Stimulated activated naive CD8-positive, alpha-beta T cell treated with anti-CD3 and anti-CD28 coated beads, Interleukin-15, Interleukin-2, amounts not matched to agents 100 ng/mL and 50 ng/mL, for 24 hours (primary cell): ENCODE measurements around the gene AP1S3.
A peak's percentile ranks its signal among the peaks of the same experiment; 100 is the strongest.
"Not testable (repeated sequence)": the region's sequence is repeated elsewhere in the genome, so short reads cannot be mapped to it uniquely, and the experiment has no call there.

Source experiments
- H3K27ac Mint-ChIP-seq: one replicate; pipeline ENCODE4 v1.8.0; 2021; ENCODE audit warnings: mild to moderate bottlenecking, mixed read lengths
- H3K27me3 Mint-ChIP-seq: one replicate; pipeline ENCODE4 v1.8.0; 2021; ENCODE audit warnings: mixed read lengths
- H3K36me3 Mint-ChIP-seq: one replicate; pipeline ENCODE4 v1.8.0; 2021; ENCODE audit warnings: low read depth, mixed read lengths
- H3K4me1 Mint-ChIP-seq: one replicate; pipeline ENCODE4 v1.8.0; 2021; ENCODE audit warnings: low read depth, mixed read lengths
- H3K4me3 Mint-ChIP-seq: one replicate; pipeline ENCODE4 v1.8.0; 2021; ENCODE audit warnings: mild to moderate bottlenecking, mixed read lengths
- H3K9me3 Mint-ChIP-seq: one replicate; pipeline ENCODE4 v1.8.0; 2021; ENCODE audit warnings: mixed read lengths

The AP1S3 gene

DNA sequence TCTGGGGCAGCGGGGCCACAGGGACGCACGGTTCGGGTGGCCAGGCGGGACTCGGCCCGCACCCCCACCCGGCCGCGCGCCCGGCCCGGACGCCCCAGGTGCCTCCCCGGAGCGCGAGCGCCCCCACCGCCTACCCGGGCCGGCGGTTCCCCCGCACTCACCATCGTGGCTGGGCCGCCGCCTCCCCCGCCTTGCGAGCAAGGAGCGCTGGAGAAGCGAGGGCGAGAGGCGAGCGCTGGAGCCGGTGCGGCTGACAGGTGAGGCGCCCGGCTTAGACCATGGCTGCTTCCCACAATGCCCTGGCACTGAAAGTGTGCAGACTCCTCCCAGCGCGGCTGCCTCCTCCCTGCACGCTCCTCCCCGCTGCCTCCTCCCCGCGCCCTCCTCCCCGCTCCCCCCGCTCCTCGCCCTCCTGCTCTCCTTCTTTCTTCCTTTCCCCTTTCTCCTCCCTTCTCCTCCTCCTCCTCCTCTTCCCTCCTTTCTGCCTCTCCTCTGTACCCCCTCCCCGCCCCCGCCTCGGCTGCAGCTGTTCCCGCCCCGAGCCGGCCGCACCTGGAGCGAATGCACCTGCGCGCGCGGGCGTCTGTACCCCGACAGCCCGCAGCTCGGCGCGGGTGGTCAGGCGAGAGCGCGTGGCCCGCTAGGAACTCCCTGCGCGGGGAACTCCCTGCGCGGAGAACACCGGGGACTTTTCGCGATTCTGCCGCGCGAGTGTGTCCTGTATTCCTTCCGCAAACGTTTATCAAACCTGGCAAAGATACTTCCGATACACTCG is at the start of gene AP1S3:
AP1S3 (minus strand) TSS at position 296 of the 775 bp plus-strand sequence; CDS start at position 164, 132 bp downstream.
- Mint-ChIP-seq H3K4me3 (peak within 1 kb of the TSS; percentile 92), H3K36me3 (peaks cover 4% of the 10 kb centered on the region), H3K27me3 (peaks cover 7% of the 10 kb centered on the region), H3K4me1 (peaks cover 18% of the 10 kb centered on the region), H3K9me3 (no peaks in the 10 kb centered on the region), H3K27ac (peak within 1 kb of the TSS; percentile 76)

DNA sequence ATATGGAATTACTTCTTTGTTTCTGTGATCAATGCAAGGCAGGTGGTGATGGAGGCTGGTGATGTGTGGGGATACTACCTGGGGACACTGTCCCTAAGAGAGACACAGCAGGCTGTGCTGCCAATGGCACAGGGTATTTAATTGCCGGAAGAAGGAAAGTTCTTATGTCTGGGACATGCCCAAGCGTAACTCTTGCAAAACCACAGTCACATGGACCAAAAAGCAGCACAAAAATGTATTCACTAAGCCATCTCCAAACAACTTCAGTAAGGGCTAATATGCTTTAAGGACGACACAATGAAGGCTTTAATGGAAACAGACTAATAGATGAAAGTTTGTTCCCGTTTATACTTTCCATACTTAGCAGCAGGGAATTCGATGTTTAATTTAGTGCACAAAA is 49.7 kb upstream of the AP1S3 start:
- Mint-ChIP-seq H3K27ac (no peak overlapping the region), H3K36me3 (peaks cover 38% of the 10 kb centered on the region), H3K4me3 (no peak overlapping the region), H3K4me1 (peaks cover 18% of the 10 kb centered on the region), H3K9me3 (peaks cover 7% of the 10 kb centered on the region), H3K27me3 (no peaks in the 10 kb centered on the region)

DNA sequence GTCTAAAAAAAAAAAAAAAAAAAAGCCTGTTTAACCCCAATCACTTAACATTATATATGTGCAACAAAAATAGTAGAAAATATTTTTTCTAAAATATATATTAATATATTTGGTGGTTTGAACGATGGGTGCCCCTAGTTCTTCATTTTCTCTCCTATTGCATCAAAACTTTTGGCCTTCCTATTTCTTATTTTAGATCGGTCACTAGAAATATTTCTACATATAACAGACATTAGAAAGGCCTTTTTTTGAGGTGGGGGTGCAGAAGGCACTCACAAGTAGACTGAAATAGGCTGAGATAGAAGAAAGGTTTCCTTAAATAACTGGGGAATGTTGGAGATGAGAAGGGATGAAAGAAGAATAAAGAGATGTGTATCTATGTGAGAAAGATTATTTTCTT is 49.3 kb upstream of the AP1S3 start:
- Mint-ChIP-seq H3K27me3 (no peaks in the 10 kb centered on the region), H3K4me3 (no peak overlapping the region), H3K4me1 (peaks cover 18% of the 10 kb centered on the region), H3K27ac (no peak overlapping the region), H3K9me3 (peaks cover 7% of the 10 kb centered on the region), H3K36me3 (peaks cover 39% of the 10 kb centered on the region)

DNA sequence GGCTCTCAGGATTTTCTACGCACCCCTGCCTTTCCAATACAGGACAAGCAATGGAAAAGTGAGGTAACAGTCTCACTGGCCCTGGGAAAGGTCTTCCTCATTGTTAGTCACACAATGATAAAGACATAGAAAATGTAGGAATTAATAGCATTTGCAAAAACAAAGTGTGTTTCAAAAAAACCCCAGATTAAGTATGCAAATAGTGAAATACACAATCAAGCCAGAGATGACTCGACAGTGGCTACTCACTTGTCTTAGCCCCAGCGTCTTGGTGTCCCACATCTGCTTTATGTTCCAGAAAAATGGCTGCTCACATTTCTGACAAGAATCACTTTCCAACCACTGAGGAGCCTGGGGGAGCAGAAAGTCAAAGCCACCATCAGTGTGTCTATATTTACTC is 47.0 kb upstream of the AP1S3 start:
- no peaks in the 10 kb centered on the region for H3K27me3 Mint-ChIP-seq
- peak overlapping the region; percentile 31 for H3K27ac Mint-ChIP-seq
- peaks cover 15% of the 10 kb centered on the region for H3K4me1 Mint-ChIP-seq
- H3K36me3 Mint-ChIP-seq = peaks cover 51% of the 10 kb centered on the region
- peaks cover 4% of the 10 kb centered on the region for H3K9me3 Mint-ChIP-seq
- H3K4me3 Mint-ChIP-seq = no peak overlapping the region

DNA sequence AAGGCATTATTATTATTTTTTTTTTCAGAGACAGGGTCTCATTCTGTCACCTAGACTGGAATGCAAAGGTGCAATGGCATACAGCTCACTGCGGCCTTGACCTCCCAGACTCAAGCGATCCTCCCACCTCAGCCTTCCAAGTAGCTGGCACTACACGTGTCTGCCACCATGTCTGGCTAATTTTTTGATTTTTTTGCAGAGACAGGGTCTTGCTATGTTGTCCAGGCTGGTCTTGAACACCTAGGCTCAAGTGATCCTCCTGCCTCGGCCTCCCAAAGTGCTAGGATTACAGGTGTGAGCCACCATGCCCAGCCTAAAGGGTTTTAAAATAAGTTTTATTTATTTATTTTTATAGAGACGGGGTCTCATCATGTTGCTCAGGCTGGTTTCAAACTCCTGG is 45.3 kb upstream of the AP1S3 start:
- Mint-ChIP-seq H3K27ac (no peak overlapping the region), H3K4me3 (no peak overlapping the region)

DNA sequence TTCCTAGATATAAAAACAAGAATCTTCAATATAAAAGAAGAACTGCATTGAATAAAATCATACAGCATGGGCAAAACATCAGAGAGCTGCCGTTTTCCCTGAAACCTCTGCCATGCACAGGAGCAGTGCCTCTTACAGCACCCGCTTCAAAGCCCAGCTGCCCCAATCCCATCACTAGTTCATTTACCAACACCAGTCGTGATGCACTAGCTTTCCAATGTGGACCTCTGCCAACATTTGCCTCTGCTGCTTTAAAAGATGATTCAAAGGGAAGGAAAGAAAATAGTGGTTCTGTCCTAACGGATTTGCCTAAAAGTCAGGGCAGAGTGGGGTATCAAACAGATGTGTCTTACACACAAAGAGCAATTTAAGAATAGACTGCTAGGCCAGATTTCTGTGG is 43.4 kb upstream of the AP1S3 start:
- Mint-ChIP-seq H3K4me3 (no peak overlapping the region), H3K4me1 (peaks cover 10% of the 10 kb centered on the region), H3K36me3 (peaks cover 49% of the 10 kb centered on the region), H3K9me3 (no peaks in the 10 kb centered on the region), H3K27ac (no peak overlapping the region), H3K27me3 (no peaks in the 10 kb centered on the region)

More for the DNA sequence above, 45.3 kb upstream of the AP1S3 start:
- H3K9me3 Mint-ChIP-seq = no peaks in the 10 kb centered on the region
- H3K36me3 Mint-ChIP-seq = peaks cover 51% of the 10 kb centered on the region
- no peaks in the 10 kb centered on the region for H3K27me3 Mint-ChIP-seq
- H3K4me1 Mint-ChIP-seq = peaks cover 10% of the 10 kb centered on the region

DNA sequence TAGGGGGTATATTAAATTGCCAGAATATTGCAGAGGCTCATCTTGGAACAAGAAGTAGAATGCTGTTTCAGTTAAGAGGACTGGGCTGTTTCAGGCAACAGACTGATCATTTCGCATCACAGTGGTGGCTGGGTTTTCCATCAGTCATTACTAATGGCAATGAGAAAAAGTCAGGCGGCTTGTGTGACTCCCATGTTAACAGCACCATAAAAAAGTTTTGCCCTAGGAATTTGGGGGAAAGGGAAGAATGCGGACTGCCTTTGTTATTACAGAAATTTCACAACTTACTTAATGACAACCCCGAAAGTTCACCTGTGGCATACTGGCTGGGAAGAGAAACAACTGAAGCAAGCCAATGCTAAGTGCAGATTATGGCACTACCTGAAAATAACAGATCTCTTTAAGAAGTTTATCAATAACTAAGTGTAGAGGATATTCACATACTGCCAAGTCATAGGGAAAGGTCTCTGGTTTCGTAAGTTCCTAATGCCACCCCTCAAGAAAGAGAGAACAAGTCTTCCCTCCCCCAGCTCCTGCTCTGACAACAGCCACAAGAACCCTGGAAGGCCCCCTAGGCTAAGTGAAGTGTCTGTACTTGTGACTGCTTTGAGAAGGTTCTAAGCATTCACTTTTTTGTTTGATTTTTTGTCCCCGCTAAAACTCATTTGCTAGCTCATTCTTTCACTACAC is 40.5 kb upstream of the AP1S3 start:
- Mint-ChIP-seq H3K4me3 (no peak overlapping the region), H3K36me3 (peaks cover 48% of the 10 kb centered on the region), H3K4me1 (no peaks in the 10 kb centered on the region), H3K27ac (no peak overlapping the region), H3K9me3 (no peaks in the 10 kb centered on the region), H3K27me3 (no peaks in the 10 kb centered on the region)

DNA sequence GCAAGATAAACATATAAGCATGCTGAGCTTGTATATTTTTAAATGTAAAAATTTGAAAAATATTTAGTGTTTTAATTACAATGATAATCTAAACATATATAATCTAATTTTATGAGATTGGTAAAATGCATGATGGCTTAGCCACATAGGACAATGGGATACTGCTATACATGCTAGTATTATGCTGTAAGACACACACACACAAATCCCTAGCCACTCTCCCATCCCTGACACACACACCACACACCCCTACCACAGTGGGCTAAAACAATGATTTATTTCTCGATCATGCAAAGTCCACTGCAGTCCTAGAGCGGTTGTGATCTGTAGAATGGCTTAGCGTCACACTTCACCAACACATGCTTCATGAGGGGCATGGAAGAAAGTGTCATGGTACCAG is 36.3 kb upstream of the AP1S3 start:
- no peaks in the 10 kb centered on the region for H3K27me3 Mint-ChIP-seq
- H3K36me3 Mint-ChIP-seq = peaks cover 42% of the 10 kb centered on the region
- H3K9me3 Mint-ChIP-seq = no peaks in the 10 kb centered on the region
- no peaks in the 10 kb centered on the region for H3K4me1 Mint-ChIP-seq
- no peak overlapping the region for H3K27ac Mint-ChIP-seq
- H3K4me3 Mint-ChIP-seq = no peak overlapping the region

DNA sequence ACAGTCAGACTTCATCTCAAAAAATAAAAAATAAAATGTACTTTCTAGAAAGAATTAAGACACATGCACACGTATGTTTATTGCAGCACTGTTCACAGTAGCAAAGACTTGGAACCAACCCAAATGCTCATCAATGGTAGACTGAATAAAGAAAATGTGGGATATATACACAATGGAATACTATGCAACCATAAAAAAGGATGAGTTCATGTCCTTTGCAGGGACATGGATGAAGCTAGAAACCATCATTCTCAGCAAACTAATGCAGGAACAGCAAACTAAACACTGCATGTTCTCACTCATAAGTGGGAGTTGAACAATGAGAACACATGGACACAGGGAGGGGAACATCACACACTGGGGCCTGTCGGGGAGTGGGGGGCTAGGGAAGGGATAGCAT is 35.4 kb upstream of the AP1S3 start:
- not testable (repeated sequence) for H3K4me3 Mint-ChIP-seq, H3K4me1 Mint-ChIP-seq, H3K27ac Mint-ChIP-seq, H3K9me3 Mint-ChIP-seq, H3K27me3 Mint-ChIP-seq
- peaks cover 33% of the 10 kb centered on the region for H3K36me3 Mint-ChIP-seq

DNA sequence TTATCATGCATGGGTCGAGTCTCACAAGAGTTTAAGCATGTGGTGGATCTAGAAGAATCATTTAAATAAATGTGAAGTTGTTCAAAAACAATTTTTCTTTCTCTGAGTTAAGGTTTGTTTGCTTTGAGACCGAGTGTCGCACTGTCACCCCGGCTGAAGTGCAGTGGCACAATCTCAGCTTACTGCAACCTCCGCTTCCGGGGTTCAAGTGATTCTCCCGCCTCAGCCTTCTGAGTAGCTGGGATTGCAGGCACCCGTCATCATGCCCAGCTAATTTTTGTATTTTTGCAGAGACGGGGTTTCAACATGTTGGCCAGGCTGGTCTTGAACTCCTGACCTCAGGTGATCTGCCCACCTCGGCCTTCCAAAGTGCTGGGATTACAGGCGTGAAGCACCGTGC is 34.3 kb upstream of the AP1S3 start:
- H3K27ac Mint-ChIP-seq, H3K9me3 Mint-ChIP-seq, H3K4me3 Mint-ChIP-seq, H3K27me3 Mint-ChIP-seq, H3K4me1 Mint-ChIP-seq: not testable (repeated sequence)
- H3K36me3 Mint-ChIP-seq = peaks cover 26% of the 10 kb centered on the region

DNA sequence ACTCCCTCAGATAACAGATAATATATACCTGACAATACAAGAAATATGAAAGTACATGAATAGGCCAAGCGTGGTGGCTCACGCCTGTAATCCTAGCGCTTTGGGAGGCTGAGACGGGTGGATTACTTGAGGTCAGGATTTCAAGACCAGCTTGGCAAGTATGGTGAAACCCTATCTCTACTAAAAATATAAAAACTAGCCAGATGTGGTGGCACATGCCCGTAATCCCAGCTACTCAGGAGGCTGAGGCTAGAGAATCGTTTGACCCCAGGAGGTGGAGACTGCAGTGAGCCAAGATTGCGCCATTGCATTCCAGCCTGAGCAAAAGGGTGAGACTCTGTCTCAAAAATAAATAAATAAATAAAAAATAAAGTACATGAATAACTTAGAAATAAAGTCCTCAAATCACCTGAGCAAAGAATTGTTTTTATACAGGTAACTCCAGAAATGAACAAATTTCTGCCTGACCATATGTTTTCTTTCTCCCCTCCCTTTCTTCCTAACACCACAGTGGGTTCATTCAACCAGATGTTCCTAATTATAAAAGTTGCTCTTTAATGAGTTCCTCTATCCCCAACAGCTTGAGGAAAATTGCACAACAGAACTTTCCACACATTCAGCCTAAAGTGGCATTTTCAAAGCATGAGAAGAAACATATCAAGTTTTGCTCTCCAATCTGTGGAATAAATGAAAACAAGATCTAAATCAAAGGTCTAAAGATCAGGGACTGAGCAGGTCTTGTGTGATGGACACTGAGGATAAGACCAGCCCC is 33.6 kb upstream of the AP1S3 start:
- Mint-ChIP-seq H3K36me3 (peaks cover 26% of the 10 kb centered on the region), H3K4me1 (peaks cover 7% of the 10 kb centered on the region), H3K27ac (no peak overlapping the region), H3K27me3 (no peaks in the 10 kb centered on the region), H3K4me3 (no peak overlapping the region), H3K9me3 (no peaks in the 10 kb centered on the region)

DNA sequence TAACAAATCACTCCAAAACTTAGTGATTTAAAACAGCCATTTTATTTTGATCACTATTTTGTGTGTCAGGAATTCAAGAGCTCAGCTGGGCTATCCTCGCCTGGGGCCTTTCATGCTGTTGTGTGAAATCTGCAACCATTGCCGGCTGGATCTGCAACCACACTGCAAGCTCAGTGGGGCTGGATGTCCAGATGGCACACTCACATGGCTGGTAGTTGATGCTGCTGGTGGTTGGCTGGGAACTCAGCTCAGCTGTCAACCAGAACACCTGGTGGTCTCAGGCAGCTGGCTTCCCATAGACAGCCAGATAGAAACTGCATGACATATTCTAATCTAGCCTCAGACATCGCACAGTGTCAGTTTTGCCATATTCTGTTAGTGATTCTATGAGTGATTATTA is 30.6 kb upstream of the AP1S3 start:
- H3K27ac Mint-ChIP-seq = no peak overlapping the region

DNA sequence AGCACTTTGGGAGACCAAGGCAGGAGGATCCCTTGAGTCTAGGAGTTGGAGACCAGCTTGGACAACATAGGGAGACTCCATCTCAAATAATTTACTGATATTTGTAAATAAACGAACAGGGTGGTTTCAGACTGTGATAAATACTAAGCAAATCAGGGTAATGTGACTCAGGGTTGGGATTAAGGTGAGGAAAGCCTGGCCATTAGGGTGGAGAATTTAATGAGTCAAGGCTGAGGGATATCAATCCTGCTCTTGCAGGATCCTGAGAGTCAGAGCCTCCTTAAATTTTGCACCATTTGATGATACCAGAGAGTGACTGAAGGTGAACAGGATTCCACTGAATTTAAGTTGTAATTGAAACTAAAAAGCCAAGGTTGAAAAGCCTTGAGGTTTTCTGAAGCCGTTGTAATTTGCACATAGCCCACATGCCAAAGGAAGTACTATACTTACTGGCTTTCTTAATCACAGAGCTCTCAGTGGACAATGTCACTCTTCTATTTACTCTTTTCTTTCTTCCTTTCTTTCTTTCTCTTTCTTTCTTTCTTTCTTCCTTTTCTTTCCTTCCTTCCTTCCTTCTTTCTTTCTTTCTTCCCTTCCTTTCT is 28.6 kb upstream of the AP1S3 start:
- H3K9me3 Mint-ChIP-seq = no peaks in the 10 kb centered on the region
- peaks cover 22% of the 10 kb centered on the region for H3K4me1 Mint-ChIP-seq
- H3K4me3 Mint-ChIP-seq = no peak overlapping the region
- H3K27me3 Mint-ChIP-seq = no peaks in the 10 kb centered on the region
- peaks cover 8% of the 10 kb centered on the region for H3K36me3 Mint-ChIP-seq
- no peak overlapping the region for H3K27ac Mint-ChIP-seq

More for the DNA sequence above, 30.6 kb upstream of the AP1S3 start:
- peaks cover 17% of the 10 kb centered on the region for H3K36me3 Mint-ChIP-seq
- H3K4me3 Mint-ChIP-seq = no peak overlapping the region
- H3K4me1 Mint-ChIP-seq = peaks cover 22% of the 10 kb centered on the region
- H3K27me3 Mint-ChIP-seq = no peaks in the 10 kb centered on the region
- no peaks in the 10 kb centered on the region for H3K9me3 Mint-ChIP-seq

DNA sequence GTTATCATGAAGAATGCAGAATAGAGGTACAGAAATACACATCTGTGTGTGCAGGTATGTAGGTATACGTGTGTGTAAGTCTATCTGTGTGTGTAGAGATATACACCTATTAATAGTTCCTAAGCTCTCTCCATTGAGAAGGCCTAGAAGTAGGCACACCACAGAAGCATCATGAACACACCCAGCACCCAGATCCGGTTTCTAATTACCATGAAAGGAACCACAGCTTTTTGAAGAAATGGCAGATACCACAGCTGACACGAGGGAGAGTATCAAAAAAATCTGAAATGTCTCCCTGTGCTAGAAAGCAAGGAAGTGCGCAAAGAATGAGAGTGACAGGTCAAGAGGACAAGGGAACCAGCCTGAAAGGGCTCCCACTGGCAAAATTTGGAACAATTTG is 27.7 kb upstream of the AP1S3 start:
- H3K27me3 Mint-ChIP-seq = no peaks in the 10 kb centered on the region
- H3K9me3 Mint-ChIP-seq = no peaks in the 10 kb centered on the region
- H3K27ac Mint-ChIP-seq = no peak overlapping the region
- H3K4me3 Mint-ChIP-seq = no peak overlapping the region
- peaks cover 4% of the 10 kb centered on the region for H3K36me3 Mint-ChIP-seq
- peaks cover 22% of the 10 kb centered on the region for H3K4me1 Mint-ChIP-seq

DNA sequence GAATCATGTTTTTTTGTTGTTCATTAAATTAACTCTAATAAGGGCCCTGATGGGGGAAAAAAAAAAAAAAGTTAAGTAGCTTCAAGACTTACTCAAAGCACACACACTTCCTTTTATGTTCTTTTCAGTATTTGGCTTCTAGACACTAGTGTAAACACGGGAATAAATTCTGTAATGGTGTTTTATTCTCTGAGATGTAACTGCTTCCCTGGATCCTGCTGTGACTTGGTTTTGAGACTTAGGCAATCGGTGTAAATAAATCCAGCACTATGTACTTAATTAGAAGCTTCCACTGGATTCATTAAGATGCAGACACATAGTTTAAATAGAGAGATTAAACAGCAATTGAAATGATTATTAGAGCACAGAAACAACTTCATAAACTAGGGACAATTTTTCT is 26.1 kb upstream of the AP1S3 start:
- peaks cover 22% of the 10 kb centered on the region for H3K4me1 Mint-ChIP-seq

More for the DNA sequence above, 26.1 kb upstream of the AP1S3 start:
- H3K9me3 Mint-ChIP-seq = no peaks in the 10 kb centered on the region
- H3K4me3 Mint-ChIP-seq = no peak overlapping the region
- H3K27me3 Mint-ChIP-seq = no peaks in the 10 kb centered on the region
- H3K27ac Mint-ChIP-seq = no peak overlapping the region
- no peaks in the 10 kb centered on the region for H3K36me3 Mint-ChIP-seq
